Naive thymus-derived CD4-positive, alpha-beta T cell (primary cell): ENCODE results near the gene KLK15. TPM values are rescaled to one million over a fixed set of nuclear protein-coding genes. Genes with fewer than 3 reads are reported as not detected.

Experiments
- ATAC-seq: fragments of 150-1000 bp; cut with Tn5 transposase; 2 replicates; pipeline ENCODE4 v1.10.0; 2021; ENCODE audit warnings: mild to moderate bottlenecking, moderate library complexity
- CTCF ChIA-PET: fragments of 350-600 bp; sonication (Branson Sonifier 250); formaldehyde crosslinking; loops from one replicate; lab custom pipeline; 2021; ENCODE audit warnings: antibody characterized with exemption; lab: Charles Lee
- POLR2A ChIA-PET: fragments of 350-600 bp; sonication (Branson Sonifier 250); formaldehyde crosslinking; loops from one replicate; lab custom pipeline; 2021; ENCODE audit warnings: antibody characterized with exemption, inconsistent platforms; lab: Charles Lee
- DNase-seq, 9 donors: peaks; one replicate each; pipeline versions ENCODE4 v3.0.0 to v3.0.0-alpha.2; 2020 to 2022; ENCODE audit warnings: mixed read lengths in 1 of 9
- H3K27ac ChIP-seq: one replicate; pipeline ENCODE4 v1.7.0; 2013; ENCODE audit warnings: mild to moderate bottlenecking, low read depth, low read length, moderate library complexity
- H3K27me3 ChIP-seq, 2 donors: one replicate each; pipeline ENCODE4 v1.7.0; 2013; ENCODE audit warnings: low read length in 2 of 2, mild to moderate bottlenecking in 2 of 2, moderate library complexity in 2 of 2; ENCODE audit not compliant: control insufficient read depth in 2 of 2, insufficient read depth in 2 of 2
- H3K36me3 ChIP-seq, 3 experiments: 1 replicate in 2 of 3; 2 replicates in 1 of 3; pipeline ENCODE4 v1.7.0; 2013; ENCODE audit warnings: low read length in 3 of 3, mild to moderate bottlenecking in 3 of 3, moderate library complexity in 1 of 3; ENCODE audit not compliant: insufficient read depth in 3 of 3, control insufficient read depth in 2 of 3
- H3K4me1 ChIP-seq, 2 donors: one replicate each; pipeline ENCODE4 v1.7.0; 2013; ENCODE audit warnings: low read length in 2 of 2, mild to moderate bottlenecking in 2 of 2, moderate library complexity in 1 of 2; ENCODE audit not compliant: control insufficient read depth in 2 of 2, insufficient read depth in 2 of 2
- H3K4me3 ChIP-seq: 2 replicates; pipeline ENCODE4 v1.7.0; 2013; ENCODE audit warnings: mild to moderate bottlenecking, low read length
- H3K9me3 ChIP-seq, 3 experiments: 1 replicate in 2 of 3; 2 replicates in 1 of 3; pipeline ENCODE4 v1.7.0; 2013; ENCODE audit warnings: low read length in 3 of 3; ENCODE audit not compliant: control insufficient read depth in 2 of 3
- H3K27ac Mint-ChIP-seq, 9 donors: one replicate each; pipeline ENCODE4 v1.8.0; 2020 to 2022; ENCODE audit warnings: mixed read lengths in 9 of 9, mild to moderate bottlenecking in 8 of 9, moderate library complexity in 5 of 9, inconsistent platforms in 2 of 9
- H3K27me3 Mint-ChIP-seq, 5 donors: one replicate each; pipeline ENCODE4 v1.8.0; 2021 to 2022; ENCODE audit warnings: mixed read lengths in 5 of 5, mild to moderate bottlenecking in 1 of 5
- H3K36me3 Mint-ChIP-seq, 5 donors: one replicate each; pipeline ENCODE4 v1.8.0; 2020 to 2022; ENCODE audit warnings: mixed read lengths in 5 of 5, mild to moderate bottlenecking in 3 of 5, inconsistent platforms in 1 of 5
- H3K4me1 Mint-ChIP-seq, 7 donors: one replicate each; pipeline ENCODE4 v1.8.0; 2020 to 2022; ENCODE audit warnings: mixed read lengths in 7 of 7, mild to moderate bottlenecking in 3 of 7, inconsistent platforms in 1 of 7
- H3K4me3 Mint-ChIP-seq, 10 donors: one replicate each; pipeline ENCODE4 v1.8.0; 2020 to 2022; ENCODE audit warnings: mild to moderate bottlenecking in 10 of 10, mixed read lengths in 10 of 10, moderate library complexity in 6 of 10, inconsistent platforms in 2 of 10
- H3K9me3 Mint-ChIP-seq, 11 donors: one replicate each; pipeline ENCODE4 v1.8.0; 2020 to 2022; ENCODE audit warnings: mixed read lengths in 11 of 11, mild to moderate bottlenecking in 4 of 11, inconsistent platforms in 1 of 11, moderate library complexity in 1 of 11
- intact Hi-C, 2 donors: fragments of 100-400 bp; cut with micrococcal nuclease; formaldehyde crosslinking; loops; one replicate each; pipeline ENCODE4 v1.15.1; 2023
- polyA plus RNA-seq, 2 donors: library from polyadenylated mRNA; unstranded; fragments of 300-500 nt; fragmentation: Illumina TruSeq; gene quantifications; one replicate each; pipeline ENCODE4 v1.2.3, GENCODE V29; 2021
- total RNA-seq, 6 experiments: library from RNA in 5 of 6; stranded (reverse) in 5 of 6; gene quantifications; 1 replicate in 5 of 6; 2 replicates in 1 of 6; pipeline ENCODE4 v1.2.3 and lab custom pipeline; 2021 to 2026

KLK15 gene
- total and polyA plus RNA-seq, 7 experiments from 2014 or later = not detected

GRCh38 chr19:50875795-50876422 is 42.5 kb upstream of the KLK15 start:
- H3K27ac Mint-ChIP-seq = no peak overlapping the region
- CTCF ChIA-PET = no interaction called here
- H3K9me3 ChIP-seq = no peaks in the 10 kb centered on the region
- DNase-seq = no peak
- no peak overlapping the region for H3K4me3 Mint-ChIP-seq
- H3K4me1 ChIP-seq = no peaks in the 10 kb centered on the region
- no peaks in the 10 kb centered on the region for H3K27me3 ChIP-seq
- no peaks in the 10 kb centered on the region for H3K36me3 ChIP-seq
- peaks cover 0 to 2% (median 0%) of the 10 kb centered on the region in 7 donors for H3K4me1 Mint-ChIP-seq
- H3K27ac ChIP-seq = no peak overlapping the region
- no peak overlapping the region for H3K4me3 ChIP-seq
- POLR2A ChIA-PET = no interaction called here
- H3K9me3 Mint-ChIP-seq = peaks cover 0 to 3% (median 0%) of the 10 kb centered on the region in 11 donors
- no peak for ATAC-seq
- peaks cover 0 to 4% (median 0%) of the 10 kb centered on the region in 5 donors for H3K36me3 Mint-ChIP-seq
- intact Hi-C loops = no loop called here
- H3K27me3 Mint-ChIP-seq = peaks cover 14 to 46% (median 39%) of the 10 kb centered on the region in 5 donors

- Histone ChIP-seq H3K4me3 (no peak overlapping the region), H3K4me1 (no peaks in the 10 kb centered on the region), H3K27ac (no peak overlapping the region), H3K27me3 (no peaks in the 10 kb centered on the region), H3K9me3 (no peaks in the 10 kb centered on the region), H3K36me3 (no peaks in the 10 kb centered on the region)
- peaks cover 2 to 44% (median 32%) of the 10 kb centered on the region in 5 donors for H3K27me3 Mint-ChIP-seq
- no peak overlapping the region for H3K27ac Mint-ChIP-seq
- POLR2A ChIA-PET = no interaction called here
- DNase-seq (no peak), ATAC-seq (no peak)
- intact Hi-C loops = no loop called here
- CTCF ChIA-PET = no interaction called here
- H3K36me3 Mint-ChIP-seq = peaks cover 0 to 4% (median 0%) of the 10 kb centered on the region in 5 donors
- no peak overlapping the region for H3K4me3 Mint-ChIP-seq
- peaks cover 0 to 2% (median 0%) of the 10 kb centered on the region in 7 donors for H3K4me1 Mint-ChIP-seq
- peaks cover 0 to 3% (median 0%) of the 10 kb centered on the region in 11 donors for H3K9me3 Mint-ChIP-seq
Observed at GRCh38 chr19:50874211-50874610, 40.8 kb upstream of the KLK15 start.

GRCh38 chr19:50873056-50873455 is 39.7 kb upstream of the KLK15 start, which contains the start of gene KLK2:
Gene KLK2 (plus strand): TSS chr19:50873439. CDS start chr19:50873474, 35 bp downstream.
- Mint-ChIP-seq H3K4me3 (no peak within 1 kb of the TSS), H3K36me3 (peaks cover 0 to 4% (median 0%) of the 10 kb centered on the region in 5 donors), H3K4me1 (peaks cover 0 to 2% (median 0%) of the 10 kb centered on the region in 7 donors), H3K27me3 (peaks cover 0 to 36% (median 27%) of the 10 kb centered on the region in 5 donors), H3K27ac (no peak within 1 kb of the TSS), H3K9me3 (peaks cover 0 to 3% (median 0%) of the 10 kb centered on the region in 11 donors)
- Histone ChIP-seq H3K4me1 (no peaks in the 10 kb centered on the region), H3K27me3 (no peaks in the 10 kb centered on the region), H3K4me3 (no peak within 1 kb of the TSS), H3K27ac (no peak within 1 kb of the TSS), H3K9me3 (no peaks in the 10 kb centered on the region), H3K36me3 (no peaks in the 10 kb centered on the region)
- POLR2A ChIA-PET = no interaction called here
- CTCF ChIA-PET = no interaction called here
- no peak for ATAC-seq
- no peak for DNase-seq
- intact Hi-C loops = no loop called here

GRCh38 chr19:50870417-50871089 is 37.2 kb upstream of the KLK15 start:
- H3K4me1 ChIP-seq = no peaks in the 10 kb centered on the region
- no peaks in the 10 kb centered on the region for H3K27me3 ChIP-seq
- H3K9me3 Mint-ChIP-seq = peaks cover 0 to 3% (median 0%) of the 10 kb centered on the region in 11 donors
- H3K27ac Mint-ChIP-seq = no peak overlapping the region
- H3K4me3 Mint-ChIP-seq = no peak overlapping the region
- no peak overlapping the region for H3K4me3 ChIP-seq
- no peak overlapping the region for H3K27ac ChIP-seq
- POLR2A ChIA-PET = no interaction called here
- no peaks in the 10 kb centered on the region for H3K36me3 ChIP-seq
- H3K36me3 Mint-ChIP-seq = peaks cover 0 to 4% (median 0%) of the 10 kb centered on the region in 5 donors
- CTCF ChIA-PET = no interaction called here
- DNase-seq (no peak), ATAC-seq (no peak)
- peaks cover 9 to 52% (median 34%) of the 10 kb centered on the region in 5 donors for H3K27me3 Mint-ChIP-seq
- H3K4me1 Mint-ChIP-seq = no peaks in the 10 kb centered on the region
- intact Hi-C loops = no loop called here
- no peaks in the 10 kb centered on the region for H3K9me3 ChIP-seq

- intact Hi-C loops = no loop called here
- H3K36me3 ChIP-seq = no peaks in the 10 kb centered on the region
- Mint-ChIP-seq H3K9me3 (peaks cover 0 to 3% (median 0%) of the 10 kb centered on the region in 11 donors), H3K36me3 (peaks cover 0 to 4% (median 0%) of the 10 kb centered on the region in 5 donors), H3K27ac (no peak overlapping the region), H3K27me3 (peaks cover 14 to 62% (median 39%) of the 10 kb centered on the region in 5 donors), H3K4me3 (no peak overlapping the region), H3K4me1 (no peaks in the 10 kb centered on the region)
- H3K4me3 ChIP-seq = no peak overlapping the region
- no peaks in the 10 kb centered on the region for H3K9me3 ChIP-seq
- no peak for ATAC-seq
- H3K4me1 ChIP-seq = no peaks in the 10 kb centered on the region
- no peak overlapping the region for H3K27ac ChIP-seq
- ChIA-PET CTCF (no interaction called here), POLR2A (no interaction called here)
- H3K27me3 ChIP-seq = no peaks in the 10 kb centered on the region
- no peak for DNase-seq
Observed at GRCh38 chr19:50869479-50869878, 36.1 kb upstream of the KLK15 start.

- CTCF ChIA-PET = no interaction called here
- Mint-ChIP-seq H3K27me3 (peaks cover 18 to 73% (median 54%) of the 10 kb centered on the region in 5 donors), H3K9me3 (peaks cover 0 to 21% (median 3%) of the 10 kb centered on the region in 11 donors), H3K27ac (no peak overlapping the region), H3K36me3 (peaks cover 0 to 8% (median 0%) of the 10 kb centered on the region in 5 donors), H3K4me3 (no peak overlapping the region), H3K4me1 (peaks cover 0 to 8% (median 0%) of the 10 kb centered on the region in 7 donors)
- H3K9me3 ChIP-seq = no peaks in the 10 kb centered on the region
- no peak overlapping the region for H3K27ac ChIP-seq
- no peaks in the 10 kb centered on the region for H3K4me1 ChIP-seq
- H3K4me3 ChIP-seq = no peak overlapping the region
- ATAC-seq (no peak), DNase-seq (no peak)
- POLR2A ChIA-PET = no interaction called here
- H3K36me3 ChIP-seq = no peaks in the 10 kb centered on the region
- intact Hi-C loops = no loop called here
- H3K27me3 ChIP-seq = peaks cover 0 to 4% of the 10 kb centered on the region in 2 donors
Observed at GRCh38 chr19:50861496-50862286, 28.3 kb upstream of the KLK15 start.
